GDM1 (cell line): ENCODE results near the gene PRSS50.
"Not testable (repeated sequence)": the region's sequence is repeated elsewhere in the genome, so short reads cannot be mapped to it uniquely, and the experiment has no call there.

ENCODE experiments used
- DNase-seq: peaks from one replicate; lab custom pipeline; 2025; lab: John Stamatoyannopoulos, UW

Gene PRSS50

DNA sequence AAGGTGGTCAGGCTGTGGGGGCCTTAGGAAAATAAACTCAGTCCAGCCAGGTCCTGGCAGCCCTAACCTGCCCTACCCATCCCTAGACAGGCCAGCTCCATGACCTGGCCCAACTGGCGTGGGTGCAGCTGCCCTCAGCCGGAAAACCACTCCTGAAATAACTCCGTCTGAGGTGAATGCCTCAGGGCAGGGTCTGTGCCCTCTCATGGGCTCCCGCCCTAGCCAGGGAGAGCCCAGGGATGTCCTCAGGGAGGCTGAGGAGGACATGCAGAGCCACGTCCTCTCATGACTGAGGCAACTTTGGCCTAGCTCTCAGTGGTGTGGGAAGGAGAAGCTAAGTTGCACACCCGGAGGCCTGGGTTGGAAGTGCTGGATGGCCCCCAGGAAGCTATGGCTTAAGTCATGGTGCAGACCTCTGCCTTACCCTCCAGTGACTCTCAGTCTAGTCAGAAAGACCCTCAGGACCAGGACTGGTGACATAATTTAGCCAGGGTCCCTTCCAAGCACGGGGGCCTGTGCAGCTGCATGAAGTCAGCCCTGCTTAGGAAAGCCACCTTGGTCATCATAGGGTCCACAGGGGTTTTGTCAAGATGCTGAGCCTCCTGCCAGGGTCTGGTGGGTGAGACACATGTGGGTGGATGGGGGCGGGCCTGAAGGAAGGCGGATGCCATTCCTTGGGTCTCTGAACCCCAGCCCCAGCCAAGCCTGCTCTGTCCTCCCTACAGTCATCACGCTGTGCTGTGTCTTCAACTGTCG, 9.1 kb downstream of the PRSS50 start:
- DNase-seq, result no peak

DNA sequence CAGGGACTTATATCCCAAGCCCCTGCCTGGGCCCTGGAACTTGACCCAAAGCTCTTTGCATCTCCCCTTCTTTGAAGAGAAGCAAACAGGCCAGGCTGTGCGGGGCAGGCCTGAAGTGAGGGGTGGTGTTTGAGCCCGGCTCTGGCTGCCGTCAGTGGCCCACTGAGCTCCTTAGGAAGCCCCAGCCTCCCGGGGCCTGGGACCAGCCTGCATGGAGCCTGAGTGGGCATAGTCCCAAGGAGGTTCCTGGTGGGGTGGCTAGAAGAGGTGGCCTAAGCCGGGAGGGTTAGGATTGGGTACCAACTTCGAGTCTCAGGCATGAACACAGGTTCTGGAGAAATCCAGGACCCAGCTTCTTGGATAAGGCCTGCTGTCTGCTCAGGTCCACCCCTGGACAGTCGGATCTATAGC, 10.1 kb downstream of the PRSS50 start:
- DNase-seq, result no peak

DNA sequence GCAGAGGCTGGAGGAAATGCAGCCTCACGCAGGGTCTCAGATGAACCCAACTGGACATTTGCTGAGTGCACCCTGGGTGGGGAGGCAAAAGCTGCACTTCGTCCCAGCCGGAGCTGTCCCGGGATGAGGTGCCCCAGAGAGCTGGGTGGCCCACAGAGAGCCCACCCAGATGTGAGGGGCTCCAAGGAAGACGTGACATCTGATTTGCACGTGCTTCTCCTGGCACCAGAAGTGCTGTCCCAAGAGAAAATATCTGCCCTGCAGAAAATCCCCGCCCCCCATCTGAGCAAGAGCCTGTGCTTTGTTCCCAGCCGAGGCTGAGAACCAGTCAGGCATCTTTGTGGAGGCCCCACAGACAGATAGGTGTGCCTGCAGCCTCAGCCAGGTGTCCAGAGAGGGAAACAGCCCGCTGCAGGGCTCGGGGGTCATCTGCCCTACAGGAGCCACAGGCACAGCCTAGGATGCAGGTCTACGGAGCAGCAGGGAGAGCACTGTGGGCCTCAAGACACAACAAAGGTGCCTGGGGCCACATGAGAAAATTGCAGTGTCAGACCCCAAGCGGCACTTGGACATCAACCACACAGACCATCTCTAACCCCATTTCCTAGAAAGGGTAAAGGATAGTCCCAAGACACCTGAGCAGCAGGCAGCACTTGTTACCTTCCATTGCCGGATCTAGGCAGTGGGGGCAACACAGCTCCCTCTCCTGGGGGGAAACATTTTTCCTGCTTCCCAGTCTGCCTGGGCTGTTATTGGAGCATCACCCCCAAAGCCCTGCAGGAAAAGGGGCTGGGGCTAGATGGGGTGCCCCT, 10.7 kb downstream of the PRSS50 start:
- no peak for DNase-seq

DNA sequence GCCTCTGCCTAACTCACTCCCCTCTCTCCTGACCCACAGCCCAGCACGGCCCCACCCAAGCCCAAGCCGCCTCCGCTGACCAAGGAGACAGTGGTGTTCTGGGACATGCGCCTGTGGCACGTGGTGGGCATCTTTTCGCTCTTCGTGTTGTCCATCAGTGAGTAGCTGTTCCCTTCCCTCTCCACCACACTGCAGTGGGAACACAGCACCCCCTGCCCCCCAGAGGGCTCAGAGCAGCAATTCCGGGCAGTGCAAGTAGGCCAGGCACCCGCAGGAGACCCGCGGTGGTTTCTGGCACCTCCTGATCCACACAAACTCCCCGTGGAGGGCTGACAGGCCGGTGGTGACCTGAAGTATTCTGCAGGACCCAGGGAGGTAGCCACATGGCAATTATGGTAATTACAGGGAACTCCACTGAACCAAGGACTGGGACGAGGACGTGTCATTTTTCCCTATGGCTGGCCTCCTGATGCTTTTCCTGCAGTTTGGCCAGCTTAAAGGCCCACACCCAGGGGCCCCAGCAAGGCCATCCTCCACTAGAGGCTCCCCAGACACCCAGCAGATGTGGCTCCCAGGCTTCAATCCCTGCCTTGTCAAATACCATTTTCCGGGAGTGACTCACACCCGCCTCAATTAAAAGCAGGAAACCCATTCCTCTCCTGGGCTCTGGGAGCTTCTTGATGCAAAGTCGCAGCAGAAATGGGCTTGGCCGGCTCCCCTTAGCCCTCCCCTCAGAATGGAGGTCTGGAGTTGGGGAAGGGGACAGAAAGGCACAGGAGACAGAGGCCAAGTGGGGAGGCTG, 11.7 kb downstream of the PRSS50 start:
- DNase-seq, result no peak

DNA sequence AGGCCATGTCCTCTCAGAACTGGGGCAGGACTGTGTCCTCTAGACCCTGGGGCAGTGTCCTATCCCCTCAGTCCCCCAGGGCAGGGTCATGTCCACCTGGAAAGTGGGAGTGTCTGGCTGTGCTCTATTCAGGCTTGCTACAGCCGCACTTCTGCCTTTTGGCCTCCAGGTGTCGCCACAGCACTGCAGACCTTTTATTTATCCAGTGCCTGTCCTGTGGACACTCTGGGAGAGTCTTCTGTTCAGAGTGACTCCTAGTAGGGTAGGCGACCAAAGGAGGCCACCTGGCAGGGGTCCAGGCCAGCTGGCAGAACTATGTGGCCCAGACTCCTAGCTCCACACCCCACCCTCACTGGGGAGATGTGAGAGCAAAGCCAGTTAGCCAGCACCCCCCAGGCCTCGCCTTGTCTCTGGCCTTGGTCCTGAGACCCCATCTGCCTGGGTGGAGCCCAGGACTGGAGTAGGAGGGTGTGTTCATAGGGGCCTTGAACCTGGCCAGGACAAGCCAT, 12.6 kb downstream of the PRSS50 start:
- peak; percentile 28 for DNase-seq

DNA sequence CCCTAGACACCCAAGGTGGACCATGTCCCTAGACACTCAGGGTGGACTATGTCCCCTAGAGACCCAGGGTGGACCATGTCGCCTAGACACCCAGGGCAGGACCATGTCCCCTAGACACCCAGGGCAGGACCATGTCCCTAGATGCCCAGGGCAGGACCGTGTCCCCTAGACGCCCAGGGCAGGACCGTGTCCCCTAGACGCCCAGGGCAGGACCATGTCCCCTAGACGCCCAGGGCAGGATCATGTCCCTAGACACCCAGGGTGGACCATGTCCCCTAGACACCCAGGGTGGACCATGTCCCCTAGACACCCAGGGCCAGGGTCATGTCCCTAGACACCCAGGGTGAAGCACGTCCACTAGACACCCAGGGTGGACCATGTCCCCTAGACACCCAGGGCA, 13.3 kb downstream of the PRSS50 start:
- not testable (repeated sequence) for DNase-seq

DNA sequence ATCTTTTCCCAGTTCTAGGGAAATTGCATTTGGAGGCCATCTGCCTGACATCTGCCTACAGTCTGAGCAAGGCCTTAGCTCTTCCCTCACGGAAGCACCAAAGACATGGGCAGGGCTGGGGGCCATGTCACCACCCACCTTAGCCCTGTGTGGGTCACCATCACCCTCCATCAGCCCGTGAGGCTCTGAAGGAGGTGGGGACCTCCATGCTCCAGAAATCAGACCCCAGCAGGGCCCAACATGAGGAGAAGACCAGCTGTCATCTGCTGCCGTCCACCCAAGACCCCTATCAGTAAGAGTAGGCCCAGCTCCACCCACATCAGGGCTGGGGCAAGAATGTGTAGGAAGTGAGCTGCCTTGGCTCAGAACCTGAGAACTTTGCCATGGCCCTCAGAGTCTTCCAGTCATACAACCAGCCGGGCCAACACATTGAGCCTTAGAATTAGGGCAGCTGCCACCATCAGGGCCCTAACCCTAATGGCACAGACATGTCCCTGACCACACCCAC, 14.6 kb downstream of the PRSS50 start:
- no peak for DNase-seq

DNA sequence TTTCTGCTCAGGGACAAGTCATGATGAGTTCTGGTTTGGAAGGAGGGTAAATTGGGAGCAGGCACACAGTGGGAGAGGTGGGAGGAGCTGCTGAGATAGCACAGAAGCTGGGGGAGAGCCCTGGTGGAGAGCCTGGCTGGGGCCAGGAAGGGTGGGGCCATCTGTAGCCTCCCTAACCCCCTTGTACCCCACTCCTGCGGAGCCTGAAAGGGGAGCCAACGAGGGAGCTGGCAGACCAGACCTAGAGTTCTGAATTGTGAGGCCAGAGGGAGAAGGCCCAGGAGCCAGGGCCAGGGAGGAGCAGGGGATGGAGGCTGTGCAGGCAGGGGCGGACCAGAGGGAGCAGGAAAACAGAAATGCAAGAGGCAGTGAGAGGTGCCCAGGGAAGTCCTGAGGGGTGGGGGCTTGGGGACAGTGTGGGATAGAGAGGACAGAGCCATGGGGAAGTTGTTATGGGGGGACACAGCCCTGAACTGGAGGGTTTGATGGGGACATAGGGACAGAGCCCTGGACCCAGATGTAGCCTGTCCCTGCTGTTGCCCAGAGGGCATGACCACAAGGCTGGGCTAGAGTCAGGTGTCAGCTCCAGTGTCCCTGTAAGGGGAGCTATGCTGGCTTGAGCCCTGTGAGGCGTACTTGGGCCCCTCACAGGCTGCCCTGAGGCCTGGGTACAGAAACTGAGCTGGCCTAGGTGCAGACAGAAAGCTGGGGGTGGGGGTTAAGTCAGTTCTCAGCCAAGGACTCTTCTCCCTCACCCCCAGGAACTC, 15.2 kb downstream of the PRSS50 start:
- DNase-seq, result no peak

DNA sequence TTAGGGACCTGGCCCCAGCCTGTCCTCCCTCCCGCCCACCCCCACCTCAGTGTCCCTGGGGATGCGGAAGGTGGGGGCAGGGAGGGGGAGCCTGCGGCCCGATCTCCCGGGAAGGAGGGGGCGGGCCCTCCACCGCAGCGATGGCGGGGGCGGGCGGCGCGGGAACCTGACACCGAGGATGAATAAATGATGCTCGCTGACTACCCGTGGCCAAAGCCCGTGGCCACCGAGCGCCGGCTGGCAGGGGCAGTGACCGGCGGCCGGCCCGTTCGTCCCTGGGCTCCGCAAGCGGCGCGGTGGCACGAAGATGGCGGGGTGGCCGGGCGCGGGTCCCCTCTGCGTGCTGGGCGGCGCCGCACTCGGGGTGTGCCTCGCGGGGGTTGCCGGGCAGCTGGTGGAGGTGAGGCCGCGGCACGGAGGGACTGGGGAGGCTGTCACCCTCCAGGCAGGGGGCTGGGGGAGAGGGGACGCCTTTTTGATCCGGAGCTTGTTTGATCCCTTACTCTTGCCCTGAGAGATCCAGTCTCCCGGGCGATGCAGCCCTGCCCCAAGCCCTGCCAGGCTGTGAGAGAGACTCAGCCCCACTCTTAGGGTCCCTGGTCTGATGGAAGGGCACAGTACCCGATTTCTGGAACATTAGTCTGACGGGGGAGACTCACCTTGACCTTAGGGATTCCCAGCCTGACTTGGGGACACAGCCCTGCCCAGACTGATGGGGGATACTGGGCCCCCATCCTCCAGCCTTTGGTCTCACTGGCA, 16.3 kb downstream of the PRSS50 start, which contains the start of gene TMIE:
Gene TMIE, plus strand, starts transcription at position 212 of the 759 bp plus-strand sequence. Its CDS starts 96 bp downstream, at position 308.
- DNase-seq, result no peak

DNA sequence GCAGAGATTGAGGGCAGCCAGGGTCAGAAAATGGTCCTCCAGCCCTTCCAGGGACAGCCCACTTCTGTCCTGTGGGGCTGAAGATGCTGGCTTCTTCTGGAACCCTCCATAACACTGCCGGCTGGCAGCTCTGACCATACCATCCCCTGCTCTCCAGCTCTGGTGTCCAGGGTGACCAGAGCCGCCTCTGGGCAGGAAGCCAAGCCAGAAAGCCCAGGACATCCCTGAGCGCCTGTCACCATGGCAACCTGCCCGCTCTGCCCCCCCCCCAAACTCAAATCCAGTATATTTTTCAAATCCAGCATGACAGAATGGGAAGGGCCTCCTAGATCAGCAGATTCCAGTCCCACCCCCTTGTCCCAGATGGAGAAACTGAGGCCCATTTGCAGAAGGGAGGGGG, 16.9 kb downstream of the PRSS50 start:
- no peak for DNase-seq

DNA sequence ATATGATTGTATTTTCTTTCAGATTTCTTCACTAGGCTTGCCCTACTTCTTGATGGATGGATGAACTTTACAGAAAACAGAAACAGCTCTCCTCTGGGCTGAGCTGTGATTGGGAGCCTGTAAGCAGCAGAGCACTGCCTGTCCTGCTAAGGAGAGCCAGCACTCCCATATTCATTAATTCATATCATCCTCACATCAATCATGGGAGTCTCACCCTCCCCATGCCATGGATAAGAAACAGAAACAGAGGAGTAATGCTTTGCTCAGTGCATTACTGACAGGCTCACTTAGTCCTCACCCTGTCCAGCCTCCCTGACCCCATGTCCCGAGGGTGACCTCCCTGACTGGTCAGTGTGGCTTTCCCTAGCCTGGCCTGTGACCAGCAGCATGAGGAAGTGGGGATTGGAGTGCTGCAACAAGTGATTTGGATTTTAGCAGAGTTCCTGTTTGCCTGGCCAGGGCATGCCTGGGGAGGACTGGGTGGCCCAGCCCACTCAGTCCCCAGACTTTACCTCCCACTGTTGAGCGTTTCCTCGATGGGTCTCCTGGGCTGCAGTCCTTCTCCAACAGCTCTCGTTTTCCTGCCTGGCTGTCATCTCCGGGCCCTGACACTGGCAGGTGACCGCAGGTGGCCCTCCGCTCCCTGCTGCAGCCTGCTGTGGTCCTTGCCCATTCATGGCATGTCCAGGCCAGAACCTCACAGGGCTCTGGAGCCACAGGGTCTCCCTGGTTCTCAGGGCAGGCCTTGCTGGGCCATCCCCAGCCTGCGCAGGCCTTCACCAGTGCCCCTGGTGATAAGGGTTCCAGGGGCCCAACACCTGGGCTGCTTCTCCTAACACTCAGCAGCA, 17.8 kb downstream of the PRSS50 start:
- no peak for DNase-seq

DNA sequence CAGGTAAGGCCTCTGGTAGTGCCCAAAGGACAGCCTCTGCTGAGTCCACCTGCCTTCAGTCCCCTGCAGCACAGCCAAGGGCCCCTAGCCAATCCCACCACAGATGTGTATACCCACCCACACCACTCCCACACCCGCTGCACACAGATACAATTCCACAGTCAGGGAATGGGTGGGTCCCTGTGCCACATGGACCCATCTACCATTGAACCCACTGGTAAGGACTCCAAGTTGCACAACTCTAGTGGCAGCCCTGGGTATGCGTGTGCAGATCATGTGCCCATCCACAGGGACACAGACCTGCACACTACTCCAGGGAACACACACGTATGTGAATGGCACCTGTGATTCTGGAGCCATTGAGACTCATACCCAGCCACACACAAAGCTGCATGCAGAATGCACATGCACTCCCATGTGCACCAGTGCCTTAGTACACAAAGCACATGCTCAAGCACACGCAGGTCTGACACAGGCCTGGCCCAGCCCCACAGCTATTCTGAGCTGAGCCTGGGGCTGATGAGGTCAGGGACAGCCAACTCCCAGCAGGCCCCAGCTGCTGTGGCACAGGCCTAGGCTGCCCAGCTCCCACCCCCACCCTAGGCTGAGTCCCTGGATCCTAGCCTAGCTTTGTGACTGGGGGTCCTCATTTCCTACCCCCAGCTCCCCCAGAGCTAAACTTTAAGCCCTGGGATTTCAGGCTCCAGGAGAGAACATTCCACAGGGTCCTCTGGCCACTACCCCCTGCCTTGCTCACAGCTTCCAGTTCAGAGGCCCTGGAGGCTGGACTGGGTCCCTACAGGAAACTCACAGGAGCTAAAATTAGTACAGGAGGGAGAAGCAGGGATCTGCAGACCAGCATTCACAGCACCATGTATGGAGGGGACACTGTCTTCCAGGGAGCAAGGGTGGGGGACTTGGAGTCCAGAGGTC, 21.4 kb downstream of the PRSS50 start:
- DNase-seq, result no peak

DNA sequence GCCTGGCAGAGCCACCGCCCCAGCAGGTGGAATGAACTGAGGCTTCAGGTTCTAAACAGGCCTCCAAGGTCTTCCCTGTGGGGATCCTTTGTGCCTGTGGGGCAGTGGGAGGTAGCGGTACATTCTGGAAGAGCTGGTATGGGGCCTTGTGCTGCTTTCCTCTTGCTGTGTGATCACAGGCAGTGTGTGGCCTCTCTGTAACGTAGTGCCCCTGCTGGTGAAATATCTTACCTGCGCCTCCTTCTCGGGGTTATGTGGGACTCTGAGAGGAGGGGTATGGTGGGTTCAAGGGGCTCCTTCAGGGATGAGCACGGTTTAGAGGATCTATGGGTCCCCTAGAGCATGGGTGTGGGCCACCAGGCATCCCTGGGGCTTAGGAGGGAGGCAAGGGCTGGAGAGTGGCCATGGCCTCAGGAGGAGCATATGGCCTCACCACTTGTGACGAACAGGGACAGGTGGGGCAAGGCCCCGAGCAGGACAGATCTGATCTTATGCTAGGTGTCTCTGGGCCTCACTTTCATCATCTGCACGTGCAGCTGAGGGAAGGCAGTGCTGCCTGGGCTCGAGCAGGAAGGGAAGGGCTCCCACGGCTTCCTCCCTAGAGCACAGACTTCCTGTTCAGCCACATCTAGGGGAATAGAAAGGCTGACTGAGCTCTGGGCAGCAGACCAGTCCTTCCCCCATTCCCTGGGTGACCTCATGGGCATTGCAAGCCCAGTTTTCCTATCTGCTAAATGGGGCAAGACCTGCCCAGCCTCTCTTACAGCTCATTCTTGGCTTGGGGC, 22.3 kb downstream of the PRSS50 start:
- DNase-seq, result peak; percentile 82

DNA sequence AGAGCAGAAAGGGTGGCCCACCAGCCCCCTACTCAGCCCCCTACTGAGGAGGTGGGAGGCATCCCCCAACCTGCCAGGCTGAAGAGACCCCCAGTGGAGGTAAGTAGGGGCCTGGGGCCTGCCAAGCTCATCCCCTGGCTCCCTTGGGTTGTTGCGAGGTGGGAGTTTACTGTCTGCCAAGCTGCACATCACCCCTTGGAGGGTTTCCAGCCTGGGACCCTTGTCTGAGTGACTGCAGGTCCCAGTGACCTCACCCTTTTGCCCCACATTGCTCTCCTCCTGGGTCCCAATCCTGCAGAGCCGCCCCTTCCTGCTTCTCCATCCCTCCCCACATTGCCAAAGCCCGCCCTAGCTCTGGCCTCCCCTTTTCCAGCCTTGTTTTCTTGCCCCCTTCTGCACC, 23.1 kb downstream of the PRSS50 start:
- DNase-seq, result no peak

DNA sequence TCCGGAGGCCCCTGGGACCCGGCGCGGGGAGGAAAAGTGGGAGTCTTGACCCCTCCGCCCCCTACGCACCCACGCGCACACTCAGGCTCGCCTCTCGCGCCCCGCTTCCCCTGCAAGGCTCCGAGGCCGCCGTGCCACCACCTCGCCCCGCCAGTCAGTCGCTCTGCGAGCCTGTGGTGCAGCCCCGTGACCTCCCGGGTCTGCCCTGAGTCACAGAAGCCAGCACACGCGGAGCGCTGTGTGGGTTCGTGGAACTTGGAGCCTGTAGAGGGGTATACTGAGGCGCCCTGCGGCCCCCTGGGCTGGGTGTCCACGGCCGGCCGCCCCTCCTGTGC, 23.8 kb downstream of the PRSS50 start:
- DNase-seq, result no peak

DNA sequence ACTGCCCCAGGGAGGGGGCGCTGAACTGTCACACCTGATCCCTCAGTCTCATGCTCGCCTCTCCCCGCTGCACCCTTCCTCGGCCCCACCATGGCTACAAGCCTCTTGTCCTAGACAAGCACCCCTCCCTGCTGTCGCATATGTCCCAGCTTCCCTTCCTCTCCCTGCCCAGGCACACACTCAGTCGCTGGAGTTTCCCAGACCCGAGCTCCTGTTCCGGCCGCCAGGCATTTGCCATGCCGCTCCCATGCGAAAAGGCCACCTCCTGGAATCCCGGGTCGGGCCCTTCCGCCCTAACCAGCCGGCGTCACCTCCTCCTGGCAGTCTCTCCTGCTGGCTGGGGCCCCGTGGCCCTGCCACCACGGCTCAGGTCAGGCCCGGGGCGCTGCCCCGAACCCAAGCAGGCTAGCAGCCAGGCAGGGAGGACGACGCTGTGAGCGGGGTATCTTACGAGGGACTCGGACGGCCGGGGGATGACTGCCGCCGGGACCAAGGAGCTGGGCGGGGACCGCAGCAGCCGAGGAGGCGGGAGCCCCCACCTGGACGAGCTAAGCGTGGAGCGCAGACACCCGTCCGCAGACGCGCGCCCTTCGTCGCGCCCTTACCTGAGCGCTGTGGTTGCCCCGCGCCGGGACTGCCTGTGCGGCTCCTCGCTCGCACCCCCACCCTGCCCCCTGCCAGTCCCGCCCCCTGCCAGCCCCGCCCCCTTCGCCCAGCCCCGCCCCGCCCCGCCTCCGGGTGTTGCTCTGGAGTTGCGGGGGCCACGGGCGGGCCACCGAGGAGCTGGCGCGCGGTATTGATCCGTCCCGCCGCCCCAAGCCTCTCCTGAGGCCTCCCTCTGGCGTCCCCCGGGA, 24.4 kb downstream of the PRSS50 start, which contains the start of gene ALS2CL:
Gene ALS2CL, minus strand, starts transcription at position 642 of the 854 bp plus-strand sequence. CDS start 4,239 bp downstream, outside the sequence.
- DNase-seq, result no peak

DNA sequence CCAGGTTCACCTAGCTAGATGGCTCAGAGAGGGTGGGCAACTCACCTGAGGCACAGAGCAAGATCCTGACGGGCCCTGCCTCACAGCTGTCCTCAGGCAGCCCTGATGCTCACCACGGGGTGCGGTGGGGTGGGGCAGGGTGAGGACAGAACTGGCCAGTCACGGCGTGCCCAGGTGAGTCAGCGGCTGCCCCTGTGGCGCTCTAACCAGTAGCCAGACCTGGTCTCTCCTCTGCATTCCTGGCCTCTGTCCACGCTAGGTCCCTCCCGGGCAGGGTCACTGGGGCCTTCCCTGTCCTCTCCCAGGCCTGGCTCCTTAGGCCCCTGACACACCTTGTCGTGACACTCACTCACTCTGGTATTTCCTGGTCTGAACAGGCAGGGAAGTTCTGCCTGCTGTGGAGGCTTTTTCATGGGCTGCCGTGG, 25.1 kb downstream of the PRSS50 start:
- no peak for DNase-seq
